ENCODE measurements around the gene GAREM1. TPM values are rescaled to one million over a fixed set of nuclear protein-coding genes. Genes with fewer than 3 reads are reported as not detected.

GAREM1 gene
- total and polyA plus RNA-seq, 2 donors (not counting 3 experiments of a cell fraction or from before 2014, with no cell fraction given), result 0.69 to 1.0 TPM

- H3K4me2 ChIP-seq (ENCODE audit: insufficient read depth, low read length), result no peak overlapping the region
- H3K9ac ChIP-seq (replicated peaks; ENCODE audit: extremely low read depth, insufficient read depth, low read length), result no peak overlapping the region
- DNase-seq (ENCODE audit: low read depth, low spot score) (no peak), FAIRE-seq (no peak)
- no peaks in the 10 kb centered on the region for H3K9me1 ChIP-seq (replicated peaks; ENCODE audit: control insufficient read depth, extremely low read depth, insufficient read depth, low read length)
- H3K27me3 ChIP-seq (ENCODE audit: control insufficient read depth in 2 of 2, insufficient read depth in 2 of 2, low read length in 2 of 2), result peaks cover 0 to 2% of the 10 kb centered on the region in 2 experiments
- dilution Hi-C loops (cut with MboI; ENCODE audit: extremely low pct_ligation_motif_present, low sequenced_read_pairs) (no loop called here), intact Hi-C loops (cut with micrococcal nuclease) (no loop called here)
- no peaks in the 10 kb centered on the region for H3K9me3 ChIP-seq (replicated peaks; ENCODE audit: control insufficient read depth, insufficient read depth, low read length)
- no peak overlapping the region for H2AFZ ChIP-seq (ENCODE audit: low read depth, low read length)
- H3K4me3 ChIP-seq (replicated peaks in 1 of 3; ENCODE audit: insufficient read depth in 1 of 3, low read depth in 1 of 3, low read length in 3 of 3), result no peak overlapping the region
- H3K36me3 ChIP-seq (ENCODE audit: control insufficient read depth in 2 of 2, extremely low read depth in 1 of 2, insufficient read depth in 2 of 2, low read length in 2 of 2), result no peaks in the 10 kb centered on the region
- BruUV-seq (replicated peaks), result no TSS peak
- H4K20me1 ChIP-seq (replicated peaks; ENCODE audit: control insufficient read depth, extremely low read depth, insufficient read depth, low read length), result no peaks in the 10 kb centered on the region
- ChIA-PET POLR2A (no interaction called here), CTCF (interaction anchor here (1.2 to 1.7 kb wide), 2 partner anchors 26 to 91 kb away, joined by 3 to 5 read pairs; no protein-coding TSS in a partner anchor)
- TF ChIP-seq POLR2A (IDR thresholded peaks at IDR 0.05; ENCODE audit: low read depth, low read length) (no peak), MYC (IDR thresholded peaks at IDR 0.05; ENCODE audit: low read depth, low read length) (no peak), FOS (IDR thresholded peaks at IDR 0.05; ENCODE audit: borderline replicate concordance, insufficient read depth, low read length) (no peak), POLR2AphosphoS5 (IDR thresholded peaks at IDR 0.05; ENCODE audit: insufficient read depth, low read depth, low read length) (no peak), MAX (IDR thresholded peaks at IDR 0.05; ENCODE audit: insufficient read depth, insufficient read length) (no peak), JUN (IDR thresholded peaks at IDR 0.05; ENCODE audit: borderline replicate concordance, insufficient read depth, insufficient read length, low read depth) (no peak), EZH2 (IDR thresholded peaks at IDR 0.05; ENCODE audit: borderline replicate concordance, low read depth, low read length, severe bottlenecking) (no peak), GATA2 (IDR thresholded peaks at IDR 0.05; ENCODE audit: insufficient read depth, insufficient read length, low read depth, low read length) (no peak)
- TF ChIP-seq, protein P1, sequence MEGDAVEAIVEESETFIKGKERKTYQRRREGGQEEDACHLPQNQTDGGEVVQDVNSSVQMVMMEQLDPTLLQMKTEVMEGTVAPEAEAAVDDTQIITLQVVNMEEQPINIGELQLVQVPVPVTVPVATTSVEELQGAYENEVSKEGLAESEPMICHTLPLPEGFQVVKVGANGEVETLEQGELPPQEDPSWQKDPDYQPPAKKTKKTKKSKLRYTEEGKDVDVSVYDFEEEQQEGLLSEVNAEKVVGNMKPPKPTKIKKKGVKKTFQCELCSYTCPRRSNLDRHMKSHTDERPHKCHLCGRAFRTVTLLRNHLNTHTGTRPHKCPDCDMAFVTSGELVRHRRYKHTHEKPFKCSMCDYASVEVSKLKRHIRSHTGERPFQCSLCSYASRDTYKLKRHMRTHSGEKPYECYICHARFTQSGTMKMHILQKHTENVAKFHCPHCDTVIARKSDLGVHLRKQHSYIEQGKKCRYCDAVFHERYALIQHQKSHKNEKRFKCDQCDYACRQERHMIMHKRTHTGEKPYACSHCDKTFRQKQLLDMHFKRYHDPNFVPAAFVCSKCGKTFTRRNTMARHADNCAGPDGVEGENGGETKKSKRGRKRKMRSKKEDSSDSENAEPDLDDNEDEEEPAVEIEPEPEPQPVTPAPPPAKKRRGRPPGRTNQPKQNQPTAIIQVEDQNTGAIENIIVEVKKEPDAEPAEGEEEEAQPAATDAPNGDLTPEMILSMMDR (IDR thresholded peaks at IDR 0.05; ENCODE audit: extremely low read depth in 1 of 2, insufficient read depth in 1 of 2, low read depth in 1 of 2, low read length in 2 of 2), result no peak
- H3K79me2 ChIP-seq (ENCODE audit: control insufficient read depth, insufficient read depth, low read length), result no peaks in the 10 kb centered on the region
- no peak overlapping the region for H3K27ac ChIP-seq (ENCODE audit: insufficient read depth, low read depth, low read length)
- no peaks in the 10 kb centered on the region for H3K4me1 ChIP-seq (ENCODE audit: control insufficient read depth, extremely low read depth, insufficient read depth, low read length)
These were observed 154.8 kb downstream of the GAREM1 start for GRCh38 chr18:32315881-32316280.

Measured in endothelial cell of umbilical vein (primary cell).